Neural cell (in vitro differentiated cells): ENCODE results near the gene DGKQ. TPM values are rescaled to one million over a fixed set of nuclear protein-coding genes. Genes with fewer than 3 reads are reported as not detected.
A peak's percentile ranks its signal among the peaks of the same experiment; 100 is the strongest.

Source experiments
- H2AFZ ChIP-seq: fragments of 200-600, 300-800 bp; sonication (generic), shearing (Covaris generic); 2 replicates; pipeline ENCODE4 v1.6.0; 2014; ENCODE audit warnings: low read depth, mild to moderate bottlenecking, antibody characterized with exemption, low read length, moderate library complexity
- H3F3A ChIP-seq: fragments of 200-600 bp; shearing (Covaris generic); 2 replicates; pipeline ENCODE4 v1.6.1; 2016; ENCODE audit warnings: mild to moderate bottlenecking, moderate library complexity, mixed read lengths, antibody characterized with exemption, low read length; ENCODE audit not compliant: insufficient read depth, poor library complexity, severe bottlenecking
- H3K27ac ChIP-seq: fragments of 200-600, 300-800 bp; sonication (generic), shearing (Covaris generic); 2 replicates; pipeline ENCODE4 v1.5.1; 2014; ENCODE audit warnings: mild to moderate bottlenecking, low read length, moderate library complexity
- H3K27me3 ChIP-seq: fragments of 300-800, 200-600 bp; sonication (generic), shearing (Covaris generic); 2 replicates; pipeline ENCODE4 v1.6.0; 2014; ENCODE audit warnings: mild to moderate bottlenecking, low read depth, low read length, moderate library complexity; ENCODE audit not compliant: insufficient read depth
- H3K36me3 ChIP-seq: fragments of 300-800, 200-600 bp; sonication (generic), shearing (Covaris generic); 2 replicates; pipeline ENCODE4 v1.5.1; 2014; ENCODE audit warnings: mild to moderate bottlenecking, antibody characterized with exemption, low read length, moderate library complexity; ENCODE audit not compliant: insufficient read depth
- H3K4me2 ChIP-seq: fragments of 300-800, 200-600 bp; sonication (generic), shearing (Covaris generic); 2 replicates; pipeline ENCODE4 v1.6.0; 2014; ENCODE audit warnings: mild to moderate bottlenecking, low read length
- H3K4me3 ChIP-seq: fragments of 300-800, 200-600 bp; sonication (generic), shearing (Covaris generic); 2 replicates; pipeline ENCODE4 v1.5.1; 2014; ENCODE audit warnings: mild to moderate bottlenecking, low read length, moderate library complexity
- H3K79me2 ChIP-seq: fragments of 200-600 bp; shearing (Covaris generic); replicated peaks from 2 replicates; pipeline ENCODE4 v1.6.0; 2014; ENCODE audit warnings: mild to moderate bottlenecking, low read length, moderate library complexity; ENCODE audit not compliant: insufficient read depth
- H3K9ac ChIP-seq: fragments of 300-800, 200-600 bp; sonication (generic), shearing (Covaris generic); 2 replicates; pipeline ENCODE4 v1.6.1; 2016; ENCODE audit warnings: mild to moderate bottlenecking, low read length, mixed read lengths
- H3K9me2 ChIP-seq: fragments of 200-600 bp; shearing (Covaris generic); 2 replicates; pipeline ENCODE4 v1.6.1; 2016; ENCODE audit warnings: mild to moderate bottlenecking, low read length, mixed read lengths; ENCODE audit not compliant: insufficient read depth
- H3K9me3 ChIP-seq: fragments of 200-600, 300-800 bp; sonication (generic), shearing (Covaris generic); 2 replicates; pipeline ENCODE4 v1.6.1; 2016; ENCODE audit warnings: mild to moderate bottlenecking, mixed run types, low read length, moderate library complexity, mixed read lengths
- H4K20me1 ChIP-seq: fragments of 200-600 bp; shearing (Covaris generic); 2 replicates; pipeline ENCODE4 v1.6.1; 2016; ENCODE audit warnings: mild to moderate bottlenecking, mixed run types; ENCODE audit not compliant: insufficient read depth
- EP300 ChIP-seq: fragments of 450-650 bp; conservative IDR thresholded peaks from 2 replicates; pipeline ENCODE4 v1.6.1; 2014; ENCODE audit warnings: antibody characterized with exemption, mild to moderate bottlenecking, moderate library complexity; ENCODE audit not compliant: poor library complexity, severe bottlenecking
- EZH2 ChIP-seq: fragments of 200-600, 300-800 bp; shearing (Covaris generic), sonication (generic); IDR thresholded peaks from 2 replicates; pipeline ENCODE4 v1.6.1; 2014; ENCODE audit warnings: antibody characterized with exemption, low read length, borderline replicate concordance, mild to moderate bottlenecking; ENCODE audit not compliant: insufficient read depth, poor library complexity, severe bottlenecking
- MXI1 ChIP-seq: fragments of 450-650 bp; conservative IDR thresholded peaks from 2 replicates; pipeline ENCODE4 v1.6.1; 2014; ENCODE audit warnings: antibody characterized with exemption, mild to moderate bottlenecking; ENCODE audit not compliant: poor library complexity, severe bottlenecking
- POLR2AphosphoS5 ChIP-seq: IDR thresholded peaks from 2 replicates; pipeline ENCODE4 v1.6.1; 2012
- RAD21 ChIP-seq: fragments of 450-650 bp; conservative IDR thresholded peaks from 2 replicates; pipeline ENCODE4 v1.6.1; 2014; ENCODE audit warnings: antibody characterized with exemption, mild to moderate bottlenecking, moderate library complexity
- SMC3 ChIP-seq: fragments of 450-650 bp; conservative IDR thresholded peaks from 2 replicates; pipeline ENCODE4 v1.6.1; 2014; ENCODE audit warnings: antibody characterized with exemption, mild to moderate bottlenecking, moderate library complexity; ENCODE audit not compliant: poor library complexity
- TAF1 ChIP-seq: IDR thresholded peaks from 2 replicates; pipeline ENCODE4 v1.6.1; 2012; ENCODE audit warnings: low read depth
- polyA plus RNA-seq: library from polyadenylated mRNA; depleted of rRNA; stranded (reverse); fragments of >200 nt; gene quantifications from 2 replicates; pipeline ENCODE4 v1.2.3, GENCODE V29; 2014
- TF ChIP-seq, protein P1 (sequence below): IDR thresholded peaks from 2 replicates; pipeline ENCODE4 v1.6.1; 2012; ENCODE audit warnings: borderline replicate concordance
- TF ChIP-seq, protein P2 (sequence below): fragments of 450-650 bp; IDR thresholded peaks from 2 replicates; pipeline ENCODE4 v1.5.1; 2014; ENCODE audit warnings: antibody characterized with exemption, mild to moderate bottlenecking, moderate library complexity; ENCODE audit not compliant: poor library complexity, severe bottlenecking

The DGKQ gene
- polyA plus RNA-seq, 1 donor from 2014 or later: 32.4 TPM

DNA sequence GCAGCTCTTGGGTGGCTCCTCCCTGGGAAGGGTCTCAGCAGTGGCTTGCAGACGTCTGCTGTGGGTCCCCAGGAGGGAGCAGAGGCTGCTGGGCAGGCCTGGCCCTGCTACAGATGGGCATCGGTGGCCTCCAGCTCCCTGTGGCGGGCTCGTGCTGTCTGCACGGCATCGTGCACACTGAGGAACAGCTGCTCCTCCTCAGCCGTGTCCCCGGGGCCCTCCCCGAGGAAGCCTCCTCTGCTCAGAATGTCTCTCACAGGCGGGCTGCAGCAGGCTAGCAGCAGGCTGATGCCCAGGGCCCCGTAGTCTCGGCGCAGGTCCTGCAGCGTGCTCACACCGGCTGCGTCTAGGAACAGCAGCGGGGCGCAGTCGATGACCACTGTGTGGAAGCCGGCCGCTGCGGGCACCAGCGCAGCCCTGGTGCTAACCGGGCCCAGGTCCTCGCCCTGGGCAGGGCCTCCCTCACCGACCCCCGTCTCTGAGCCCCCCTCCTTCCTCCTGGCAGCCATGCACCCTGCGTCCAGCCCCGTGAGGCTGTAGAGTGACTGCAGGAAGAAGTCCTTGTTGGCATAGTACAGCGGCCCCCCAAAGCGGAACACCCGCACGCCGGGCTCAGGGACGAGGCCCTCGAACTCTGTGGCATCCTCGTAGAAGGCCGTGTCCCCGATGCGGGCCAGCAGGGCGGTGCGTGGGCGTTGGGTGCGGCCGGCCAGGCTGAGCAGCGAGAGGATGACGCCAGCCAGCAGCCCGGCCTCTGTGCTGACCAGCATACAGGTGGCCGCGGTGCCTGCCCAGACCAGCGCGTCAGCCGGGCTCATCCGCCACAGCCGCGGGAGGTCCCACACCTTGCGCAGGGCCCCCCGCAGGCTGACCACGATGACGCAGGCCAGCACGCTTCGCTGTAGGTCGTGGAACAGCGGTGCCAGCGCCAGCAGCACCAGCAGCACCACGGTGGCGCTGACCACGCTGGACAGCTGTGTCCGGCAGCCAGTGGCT is 15.7 kb upstream of the DGKQ start:
- Histone ChIP-seq H3K79me2 (no peaks in the 10 kb centered on the region), H3K4me3 (no peak overlapping the region)
- TF ChIP-seq RAD21 (no peak), EZH2 (no peak), SMC3 (no peak), EP300 (no peak), POLR2AphosphoS5 (no peak), MXI1 (no peak), TAF1 (no peak)
- TF ChIP-seq, protein P1, sequence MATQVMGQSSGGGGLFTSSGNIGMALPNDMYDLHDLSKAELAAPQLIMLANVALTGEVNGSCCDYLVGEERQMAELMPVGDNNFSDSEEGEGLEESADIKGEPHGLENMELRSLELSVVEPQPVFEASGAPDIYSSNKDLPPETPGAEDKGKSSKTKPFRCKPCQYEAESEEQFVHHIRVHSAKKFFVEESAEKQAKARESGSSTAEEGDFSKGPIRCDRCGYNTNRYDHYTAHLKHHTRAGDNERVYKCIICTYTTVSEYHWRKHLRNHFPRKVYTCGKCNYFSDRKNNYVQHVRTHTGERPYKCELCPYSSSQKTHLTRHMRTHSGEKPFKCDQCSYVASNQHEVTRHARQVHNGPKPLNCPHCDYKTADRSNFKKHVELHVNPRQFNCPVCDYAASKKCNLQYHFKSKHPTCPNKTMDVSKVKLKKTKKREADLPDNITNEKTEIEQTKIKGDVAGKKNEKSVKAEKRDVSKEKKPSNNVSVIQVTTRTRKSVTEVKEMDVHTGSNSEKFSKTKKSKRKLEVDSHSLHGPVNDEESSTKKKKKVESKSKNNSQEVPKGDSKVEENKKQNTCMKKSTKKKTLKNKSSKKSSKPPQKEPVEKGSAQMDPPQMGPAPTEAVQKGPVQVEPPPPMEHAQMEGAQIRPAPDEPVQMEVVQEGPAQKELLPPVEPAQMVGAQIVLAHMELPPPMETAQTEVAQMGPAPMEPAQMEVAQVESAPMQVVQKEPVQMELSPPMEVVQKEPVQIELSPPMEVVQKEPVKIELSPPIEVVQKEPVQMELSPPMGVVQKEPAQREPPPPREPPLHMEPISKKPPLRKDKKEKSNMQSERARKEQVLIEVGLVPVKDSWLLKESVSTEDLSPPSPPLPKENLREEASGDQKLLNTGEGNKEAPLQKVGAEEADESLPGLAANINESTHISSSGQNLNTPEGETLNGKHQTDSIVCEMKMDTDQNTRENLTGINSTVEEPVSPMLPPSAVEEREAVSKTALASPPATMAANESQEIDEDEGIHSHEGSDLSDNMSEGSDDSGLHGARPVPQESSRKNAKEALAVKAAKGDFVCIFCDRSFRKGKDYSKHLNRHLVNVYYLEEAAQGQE: no peak
- TF ChIP-seq, protein P2, sequence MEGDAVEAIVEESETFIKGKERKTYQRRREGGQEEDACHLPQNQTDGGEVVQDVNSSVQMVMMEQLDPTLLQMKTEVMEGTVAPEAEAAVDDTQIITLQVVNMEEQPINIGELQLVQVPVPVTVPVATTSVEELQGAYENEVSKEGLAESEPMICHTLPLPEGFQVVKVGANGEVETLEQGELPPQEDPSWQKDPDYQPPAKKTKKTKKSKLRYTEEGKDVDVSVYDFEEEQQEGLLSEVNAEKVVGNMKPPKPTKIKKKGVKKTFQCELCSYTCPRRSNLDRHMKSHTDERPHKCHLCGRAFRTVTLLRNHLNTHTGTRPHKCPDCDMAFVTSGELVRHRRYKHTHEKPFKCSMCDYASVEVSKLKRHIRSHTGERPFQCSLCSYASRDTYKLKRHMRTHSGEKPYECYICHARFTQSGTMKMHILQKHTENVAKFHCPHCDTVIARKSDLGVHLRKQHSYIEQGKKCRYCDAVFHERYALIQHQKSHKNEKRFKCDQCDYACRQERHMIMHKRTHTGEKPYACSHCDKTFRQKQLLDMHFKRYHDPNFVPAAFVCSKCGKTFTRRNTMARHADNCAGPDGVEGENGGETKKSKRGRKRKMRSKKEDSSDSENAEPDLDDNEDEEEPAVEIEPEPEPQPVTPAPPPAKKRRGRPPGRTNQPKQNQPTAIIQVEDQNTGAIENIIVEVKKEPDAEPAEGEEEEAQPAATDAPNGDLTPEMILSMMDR: no peak

DNA sequence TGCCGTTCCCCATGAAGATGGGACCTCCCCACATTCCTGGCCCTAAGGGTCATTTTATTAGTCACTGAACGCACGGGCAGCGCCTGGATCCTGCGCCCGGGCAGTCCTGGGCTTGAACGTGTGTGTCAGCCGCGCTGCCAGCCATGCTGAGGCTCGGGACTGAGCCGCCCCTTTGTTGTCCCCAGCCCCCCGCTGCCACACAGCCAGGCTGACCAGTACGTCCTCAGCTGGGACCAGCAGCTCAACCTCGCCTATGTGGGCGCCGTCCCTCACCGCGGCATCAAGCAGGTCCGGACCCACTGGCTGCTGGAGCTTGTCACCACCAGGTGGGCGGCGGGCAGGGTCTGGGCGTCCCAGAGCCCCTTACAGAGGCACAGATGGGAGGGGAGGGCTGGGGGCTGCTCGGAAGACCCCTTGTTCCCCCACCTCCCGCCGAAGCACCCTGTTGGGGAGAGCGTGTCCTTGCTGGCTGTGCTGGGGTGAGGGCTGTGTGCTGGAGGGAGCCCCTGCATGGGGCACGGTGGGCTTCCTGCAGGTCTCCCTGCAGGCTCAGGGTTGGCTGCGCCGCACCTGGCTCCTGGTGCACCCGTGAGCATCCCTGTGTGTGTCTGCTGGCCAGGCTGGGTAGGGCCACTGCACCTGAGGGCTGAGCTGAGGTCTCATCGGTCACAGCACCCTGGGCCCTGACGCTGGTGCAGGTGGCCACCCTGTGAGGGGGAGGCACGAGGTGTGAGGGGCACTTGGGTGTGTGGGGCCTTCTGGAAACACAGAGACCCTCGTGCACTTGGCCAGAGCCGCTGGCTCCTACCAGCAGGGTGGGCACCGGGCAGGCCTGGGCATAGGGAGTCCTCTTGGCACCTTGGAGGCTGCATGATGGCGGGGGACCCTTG is 14.5 kb upstream of the DGKQ start:
- Histone ChIP-seq H2AFZ (no peak overlapping the region), H3K36me3 (no peaks in the 10 kb centered on the region), H3K27me3 (no peaks in the 10 kb centered on the region), H3F3A (no peaks in the 10 kb centered on the region), H3K4me3 (peak overlapping the region; percentile 77), H3K9me2 (no peaks in the 10 kb centered on the region), H3K4me2 (no peak overlapping the region), H3K27ac (no peak overlapping the region), H3K79me2 (no peaks in the 10 kb centered on the region), H4K20me1 (no peaks in the 10 kb centered on the region), H3K9ac (no peak overlapping the region), H3K9me3 (no peaks in the 10 kb centered on the region)
- no peak for TF ChIP-seq EZH2
- no peak for TF ChIP-seq TAF1
- TF ChIP-seq SMC3: no peak
- no peak for TF ChIP-seq EP300
- TF ChIP-seq, protein P1: no peak
- no peak for TF ChIP-seq POLR2AphosphoS5
- no peak for TF ChIP-seq RAD21
- TF ChIP-seq, protein P2: no peak
- TF ChIP-seq MXI1: no peak

More for the DNA sequence above, 15.7 kb upstream of the DGKQ start:
- Histone ChIP-seq H3F3A (no peaks in the 10 kb centered on the region), H3K27ac (no peak overlapping the region), H3K9me3 (no peaks in the 10 kb centered on the region), H3K27me3 (no peaks in the 10 kb centered on the region), H2AFZ (no peak overlapping the region), H4K20me1 (no peaks in the 10 kb centered on the region), H3K9ac (no peak overlapping the region), H3K36me3 (no peaks in the 10 kb centered on the region), H3K4me2 (no peak overlapping the region), H3K9me2 (no peaks in the 10 kb centered on the region)
